Kidney (tissue), 14 donors: ENCODE measurements around the gene UBASH3A. TPM values are rescaled to one million over a fixed set of nuclear protein-coding genes. Genes with fewer than 3 reads are reported as not detected.
A peak's percentile ranks its signal among the peaks of the same experiment; 100 is the strongest.

Experiments used
- DNase-seq, 5 donors: peaks; one replicate each; pipeline ENCODE4 v3.0.0-alpha.2; 2013 to 2020
- FAIRE-seq: peaks from 2 replicates; lab custom pipeline; 2012; peaks lifted over from hg19 to GRCh38; lab: Jason Lieb, UNC
- H3K27ac ChIP-seq, 2 donors: one replicate each; pipeline ENCODE4 v1.7.0; 2013; ENCODE audit warnings: low read depth in 2 of 2, low read length in 2 of 2, inconsistent platforms in 1 of 2
- H3K27me3 ChIP-seq: one replicate; pipeline ENCODE4 v1.7.1; 2013; ENCODE audit warnings: low read length, inconsistent platforms; ENCODE audit not compliant: control insufficient read depth, insufficient read depth
- H3K36me3 ChIP-seq, 3 donors: one replicate each; pipeline versions ENCODE4 v1.7.0 to v1.7.1; 2013; ENCODE audit warnings: low read length in 3 of 3, control low read depth in 1 of 3, inconsistent platforms in 1 of 3; ENCODE audit not compliant: insufficient read depth in 3 of 3, control insufficient read depth in 2 of 3
- H3K4me1 ChIP-seq, 3 donors: one replicate each; pipeline versions ENCODE4 v1.7.0 to v1.7.1; 2013; ENCODE audit warnings: low read length in 3 of 3, inconsistent platforms in 1 of 3, low read depth in 1 of 3; ENCODE audit not compliant: control insufficient read depth in 2 of 3, insufficient read depth in 2 of 3
- H3K4me3 ChIP-seq, 3 donors: one replicate each; pipeline versions ENCODE4 v1.7.0 to v1.8.1; 2013; ENCODE audit warnings: low read length in 3 of 3, control low read depth in 1 of 3, inconsistent platforms in 1 of 3
- H3K9ac ChIP-seq, 3 donors: one replicate each; pipeline versions ENCODE4 v1.7.0 to v1.7.1; 2013; ENCODE audit warnings: low read length in 3 of 3, control low read depth in 1 of 3, inconsistent platforms in 1 of 3
- H3K9me3 ChIP-seq, 3 donors: one replicate each; pipeline versions ENCODE4 v1.7.0 to v1.7.1; 2013; ENCODE audit warnings: low read length in 3 of 3, control low read depth in 1 of 3, inconsistent platforms in 1 of 3; ENCODE audit not compliant: control insufficient read depth in 2 of 3, insufficient read depth in 1 of 3
- CTCF ChIP-seq: IDR thresholded peaks from 3 replicates; pipeline ENCODE4 v1.5.1; 2012; ENCODE audit warnings: mild to moderate bottlenecking, moderate library complexity, borderline replicate concordance; ENCODE audit not compliant: insufficient read depth; ENCODE audit errors: extremely low read depth
- intact Hi-C: fragments of 100-400 bp; cut with DNase I; formaldehyde crosslinking; loops from one replicate; pipeline ENCODE4 v1.11.1; 2022
- polyA plus RNA-seq: library from polyadenylated mRNA; stranded (reverse); fragments of 350-450 nt; fragmentation: Illumina TruSeq; extraction: RNeasy Lipid Tissue Mini Kit (QIAGEN cat#74804); gene quantifications from one replicate; pipeline ENCODE4 v1.2.3, GENCODE V29; 2014; ENCODE audit warnings: low read depth, low replicate concordance; ENCODE audit not compliant: insufficient read depth
- total RNA-seq: library from RNA; stranded (reverse); fragmentation: NEBNext Ultra II Directional; extraction: Animal tissue kit (Norgen Biotek cat#: 25700); gene quantifications from one replicate; pipeline ENCODE4 v1.2.1, GENCODE V29; 2021
- donor health status: control.
- donor health status: control.
- donor health status: control.
- donor health status: control.
- donor health status: control.
- donor health status: DM: yes; HTN: yes; CAD: no.
- donor health status: Normal renal cell carcinoma (clear cell type).

Gene UBASH3A
- total and polyA plus RNA-seq, 2 donors from 2014 or later = 2.7 TPM; not detected in 1

GRCh38 chr21:42357307-42357706 lies 46.4 kb upstream of the UBASH3A start:
- H3K4me1 ChIP-seq = no peaks in the 10 kb centered on the region
- H3K27me3 ChIP-seq = no peaks in the 10 kb centered on the region
- H3K9me3 ChIP-seq = peaks cover 0 to 14% (median 0%) of the 10 kb centered on the region in 3 donors
- H3K4me3 ChIP-seq = no peak overlapping the region
- FAIRE-seq = no peak
- no peak overlapping the region for H3K9ac ChIP-seq
- no peak for TF ChIP-seq CTCF
- no peak overlapping the region for H3K27ac ChIP-seq
- H3K36me3 ChIP-seq = no peaks in the 10 kb centered on the region
- no peak for DNase-seq
- intact Hi-C loops = no loop called here

- Histone ChIP-seq H3K4me3 (no peak overlapping the region), H3K4me1 (no peaks in the 10 kb centered on the region), H3K36me3 (no peaks in the 10 kb centered on the region), H3K27ac (no peak overlapping the region), H3K9ac (no peak overlapping the region), H3K27me3 (no peaks in the 10 kb centered on the region), H3K9me3 (peaks cover 0 to 14% (median 0%) of the 10 kb centered on the region in 3 donors)
- TF ChIP-seq CTCF = no peak
- DNase-seq = peak in 1 of 5 donors; percentile 26
- intact Hi-C loops = no loop called here
- FAIRE-seq = no peak
Measured at GRCh38 chr21:42358261-42358660, 45.4 kb upstream of the UBASH3A start.

- intact Hi-C loops = no loop called here
- DNase-seq (peak in 1 of 5 donors; percentile 2), FAIRE-seq (no peak)
- Histone ChIP-seq H3K9me3 (peaks cover 0 to 13% (median 0%) of the 10 kb centered on the region in 3 donors), H3K4me1 (no peaks in the 10 kb centered on the region), H3K4me3 (no peak overlapping the region), H3K27me3 (no peaks in the 10 kb centered on the region), H3K27ac (no peak overlapping the region), H3K9ac (no peak overlapping the region), H3K36me3 (no peaks in the 10 kb centered on the region)
- TF ChIP-seq CTCF = no peak
Measured at GRCh38 chr21:42358937-42359336, 44.8 kb upstream of the UBASH3A start.

- FAIRE-seq = no peak
- peak in 1 of 5 donors; percentile 15 for DNase-seq
Measured at GRCh38 chr21:42360317-42360716, 43.4 kb upstream of the UBASH3A start.

More at GRCh38 chr21:42360317-42360716, 43.4 kb upstream of the UBASH3A start:
- H3K4me3 ChIP-seq = no peak overlapping the region
- TF ChIP-seq CTCF = peak; percentile 1
- no peak overlapping the region for H3K27ac ChIP-seq
- H3K27me3 ChIP-seq = no peaks in the 10 kb centered on the region
- no peaks in the 10 kb centered on the region for H3K4me1 ChIP-seq
- H3K9ac ChIP-seq = no peak overlapping the region
- peaks cover 0 to 10% (median 0%) of the 10 kb centered on the region in 3 donors for H3K9me3 ChIP-seq
- no peaks in the 10 kb centered on the region for H3K36me3 ChIP-seq
- intact Hi-C loops = no loop called here
